ENCODE measurements around the gene CHPT1.

- no peak for TF ChIP-seq CTCF (IDR thresholded peaks at IDR 0.05)
- TF ChIP-seq POLR2A (IDR thresholded peaks at IDR 0.05), result no peak
Observed at GRCh38 chr12:101675555-101675954, 21.9 kb upstream of the CHPT1 start.
